ENCODE measurements around the gene NHS.

- TF ChIP-seq KDM1A (IDR thresholded peaks at IDR 0.05; ENCODE audit: low read depth) (no peak), CHD4 (IDR thresholded peaks at IDR 0.05; ENCODE audit: borderline replicate concordance) (no peak), RAD21 (conservative IDR thresholded peaks at IDR 0.05 in 1 of 2, IDR thresholded peaks at IDR 0.05 in 1 of 2) (no peak), REST (IDR thresholded peaks at IDR 0.05) (no peak)
- TF ChIP-seq, protein P1, sequence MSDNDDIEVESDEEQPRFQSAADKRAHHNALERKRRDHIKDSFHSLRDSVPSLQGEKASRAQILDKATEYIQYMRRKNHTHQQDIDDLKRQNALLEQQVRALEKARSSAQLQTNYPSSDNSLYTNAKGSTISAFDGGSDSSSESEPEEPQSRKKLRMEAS (IDR thresholded peaks at IDR 0.05) = no peak
- TF ChIP-seq, protein P2, sequence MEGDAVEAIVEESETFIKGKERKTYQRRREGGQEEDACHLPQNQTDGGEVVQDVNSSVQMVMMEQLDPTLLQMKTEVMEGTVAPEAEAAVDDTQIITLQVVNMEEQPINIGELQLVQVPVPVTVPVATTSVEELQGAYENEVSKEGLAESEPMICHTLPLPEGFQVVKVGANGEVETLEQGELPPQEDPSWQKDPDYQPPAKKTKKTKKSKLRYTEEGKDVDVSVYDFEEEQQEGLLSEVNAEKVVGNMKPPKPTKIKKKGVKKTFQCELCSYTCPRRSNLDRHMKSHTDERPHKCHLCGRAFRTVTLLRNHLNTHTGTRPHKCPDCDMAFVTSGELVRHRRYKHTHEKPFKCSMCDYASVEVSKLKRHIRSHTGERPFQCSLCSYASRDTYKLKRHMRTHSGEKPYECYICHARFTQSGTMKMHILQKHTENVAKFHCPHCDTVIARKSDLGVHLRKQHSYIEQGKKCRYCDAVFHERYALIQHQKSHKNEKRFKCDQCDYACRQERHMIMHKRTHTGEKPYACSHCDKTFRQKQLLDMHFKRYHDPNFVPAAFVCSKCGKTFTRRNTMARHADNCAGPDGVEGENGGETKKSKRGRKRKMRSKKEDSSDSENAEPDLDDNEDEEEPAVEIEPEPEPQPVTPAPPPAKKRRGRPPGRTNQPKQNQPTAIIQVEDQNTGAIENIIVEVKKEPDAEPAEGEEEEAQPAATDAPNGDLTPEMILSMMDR (IDR thresholded peaks at IDR 0.05) = no peak
These were observed 222.9 kb downstream of the NHS start for GRCh38 chrX:17597836-17598439.

All from A549 (cell line).